Measurements from ENCODE around the gene SLC23A1.
A peak's percentile ranks its signal among the peaks of the same experiment; 100 is the strongest.

GRCh38 chr5:139394123-139394653 is 11.1 kb upstream of the SLC23A1 start:
- TF ChIP-seq CTCF (conservative IDR thresholded peaks at IDR 0.05; ENCODE audit: low read depth, low read length), result peak; percentile 62
- TF ChIP-seq EZH2 (IDR thresholded peaks at IDR 0.05; ENCODE audit: borderline replicate concordance, low read depth, low read length, poor library complexity, severe bottlenecking), result no peak

All from A673 (cell line).